SK-N-SH treated with all-trans-retinoic acid at 6 μM for 48 hours (cell line): ENCODE measurements around the gene KNCN.

Source experiments
- ATAC-seq: fragments of 200-7000 bp; cut with Tn5 transposase; 3 replicates; pipeline ENCODE4 v1.9.1; 2020; ENCODE audit warnings: mild to moderate bottlenecking, moderate library complexity
- ARNTL ChIP-seq: fragments of 450-650 bp; formaldehyde crosslinking; IDR thresholded peaks from 2 replicates; pipeline ENCODE4 v1.5.0; 2020; ENCODE audit warnings: low read depth, mild to moderate bottlenecking, moderate library complexity, borderline replicate concordance
- BACH2 ChIP-seq: fragments of 250-450 bp; sonication (Bioruptor Pico); IDR thresholded peaks from 2 replicates; pipeline ENCODE4 v1.9.0; 2021; ENCODE audit warnings: mild to moderate bottlenecking, borderline replicate concordance
- CREB5 ChIP-seq: fragments of 250-450 bp; sonication (Bioruptor Pico); IDR thresholded peaks from 2 replicates; pipeline ENCODE4 v1.5.1; 2020; ENCODE audit warnings: low read depth, mild to moderate bottlenecking, moderate library complexity
- CSDC2 ChIP-seq: fragments of 250-450 bp; sonication (Bioruptor Pico); IDR thresholded peaks from 2 replicates; pipeline ENCODE4 v1.5.0; 2020; ENCODE audit warnings: mild to moderate bottlenecking, moderate library complexity
- CSRNP3 ChIP-seq: fragments of 250-450 bp; sonication (Bioruptor Pico); IDR thresholded peaks from 2 replicates; pipeline ENCODE4 v1.5.1; 2021; ENCODE audit warnings: mild to moderate bottlenecking, moderate library complexity
- ESRRG ChIP-seq: fragments of 250-450 bp; sonication (Bioruptor Pico); IDR thresholded peaks from 2 replicates; pipeline ENCODE4 v1.6.1; 2021; ENCODE audit warnings: mild to moderate bottlenecking
- GLIS3 ChIP-seq: fragments of 250-450 bp; sonication (Bioruptor Pico); IDR thresholded peaks from 2 replicates; pipeline ENCODE4 v1.5.0; 2020; ENCODE audit warnings: mild to moderate bottlenecking, moderate library complexity
- OSR1 ChIP-seq: fragments of 250-450 bp; sonication (Bioruptor Pico); IDR thresholded peaks from 2 replicates; pipeline ENCODE4 v1.8.0; 2022; ENCODE audit warnings: moderate library complexity, mild to moderate bottlenecking, inconsistent platforms
- PATZ1 ChIP-seq: fragments of 250-450 bp; sonication (Bioruptor Pico); IDR thresholded peaks from 2 replicates; pipeline ENCODE4 v1.8.0; 2020; ENCODE audit warnings: mild to moderate bottlenecking, moderate library complexity, borderline replicate concordance
- POU6F1 ChIP-seq: fragments of 250-450 bp; sonication (Bioruptor Pico); IDR thresholded peaks from 2 replicates; pipeline ENCODE4 v1.8.0; 2021; ENCODE audit warnings: low read depth, mild to moderate bottlenecking, moderate library complexity, borderline replicate concordance
- RARB ChIP-seq: fragments of 250-450 bp; sonication (Bioruptor Pico); IDR thresholded peaks from 2 replicates; pipeline ENCODE4 v1.8.0; 2021; ENCODE audit warnings: mild to moderate bottlenecking, moderate library complexity
- TCF4 ChIP-seq: fragments of 250-450 bp; sonication (Bioruptor Pico); IDR thresholded peaks from 2 replicates; pipeline ENCODE4 v1.8.0; 2021; ENCODE audit warnings: mild to moderate bottlenecking, moderate library complexity, borderline replicate concordance
- TOX ChIP-seq: fragments of 250-450 bp; sonication (Bioruptor Pico); IDR thresholded peaks from 2 replicates; pipeline ENCODE4 v1.8.0; 2021; ENCODE audit warnings: mild to moderate bottlenecking, moderate library complexity, borderline replicate concordance
- TSHZ2 ChIP-seq: fragments of 250-450 bp; sonication (Bioruptor Pico); IDR thresholded peaks from 2 replicates; pipeline ENCODE4 v1.5.0; 2020; ENCODE audit warnings: mild to moderate bottlenecking, moderate library complexity
- ZC3H10 ChIP-seq: fragments of 250-450 bp; sonication (Bioruptor Pico); IDR thresholded peaks from 2 replicates; pipeline ENCODE4 v1.5.1; 2021; ENCODE audit warnings: mild to moderate bottlenecking, moderate library complexity
- ZFP3 ChIP-seq: fragments of 250-450 bp; sonication (Bioruptor Pico); IDR thresholded peaks from 2 replicates; pipeline ENCODE4 v1.5.0; 2020; ENCODE audit warnings: mild to moderate bottlenecking, moderate library complexity
- ZFP30 ChIP-seq: fragments of 450-650 bp; formaldehyde crosslinking; IDR thresholded peaks from 2 replicates; pipeline ENCODE4 v1.5.0; 2022; ENCODE audit warnings: mild to moderate bottlenecking, moderate library complexity
- ZNF565 ChIP-seq: fragments of 450-650 bp; formaldehyde crosslinking; conservative IDR thresholded peaks from 2 replicates; pipeline ENCODE4 v1.5.0; 2020; ENCODE audit warnings: low read depth, mild to moderate bottlenecking, moderate library complexity
- ZNF70 ChIP-seq: fragments of 450-650 bp; formaldehyde crosslinking; IDR thresholded peaks from 2 replicates; pipeline ENCODE4 v1.5.0; 2020; ENCODE audit warnings: mild to moderate bottlenecking, moderate library complexity
- ZNF8 ChIP-seq: fragments of 450-650 bp; formaldehyde crosslinking; IDR thresholded peaks from 2 replicates; pipeline ENCODE4 v1.5.0; 2020; ENCODE audit warnings: mild to moderate bottlenecking, moderate library complexity

Gene KNCN

GRCh38 chr1:46539972-46540371, 11.5 kb downstream of the KNCN start (continued):
- no peak for TF ChIP-seq POU6F1 (CRISPR knock-in tag)
- no peak for TF ChIP-seq ZC3H10
- no peak for TF ChIP-seq ZNF8
- no peak for TF ChIP-seq CSRNP3 (CRISPR knock-in tag)
- TF ChIP-seq ZFP3 = no peak
- TF ChIP-seq ARNTL (CRISPR knock-in tag) = no peak
- TF ChIP-seq RARB (CRISPR knock-in tag) = no peak
- TF ChIP-seq CSDC2 (CRISPR knock-in tag) = no peak
- no peak for TF ChIP-seq GLIS3 (CRISPR knock-in tag)
- TF ChIP-seq, all 23 proteins: peak for 0

- ATAC-seq = no peak
- no peak for TF ChIP-seq ZFP30 (CRISPR knock-in tag)
- no peak for TF ChIP-seq OSR1 (CRISPR knock-in tag)
- TF ChIP-seq TSHZ2 = no peak
- TF ChIP-seq CSRNP3 (CRISPR knock-in tag) = no peak
Measured at GRCh38 chr1:46538147-46538546, 13.3 kb downstream of the KNCN start.

GRCh38 chr1:46537651-46538050, 13.8 kb downstream of the KNCN start:
- ATAC-seq = no peak
- no peak for TF ChIP-seq TCF4
- no peak for TF ChIP-seq ZNF565 (CRISPR knock-in tag)
- no peak for TF ChIP-seq TOX (CRISPR knock-in tag)
- no peak for TF ChIP-seq ZC3H10
- no peak for TF ChIP-seq ZNF70
- TF ChIP-seq TSHZ2 = no peak
- TF ChIP-seq ZFP3 = no peak
- TF ChIP-seq RARB (CRISPR knock-in tag) = no peak
- no peak for TF ChIP-seq CSDC2 (CRISPR knock-in tag)
- TF ChIP-seq CSRNP3 (CRISPR knock-in tag) = no peak
- TF ChIP-seq BACH2 = no peak
- no peak for TF ChIP-seq ARNTL (CRISPR knock-in tag)
- TF ChIP-seq CREB5 (CRISPR knock-in tag) = no peak
- TF ChIP-seq ESRRG (CRISPR knock-in tag) = no peak
- no peak for TF ChIP-seq OSR1 (CRISPR knock-in tag)
- no peak for TF ChIP-seq ZFP30 (CRISPR knock-in tag)
- no peak for TF ChIP-seq PATZ1 (CRISPR knock-in tag)
- no peak for TF ChIP-seq GLIS3 (CRISPR knock-in tag)
- no peak for TF ChIP-seq POU6F1 (CRISPR knock-in tag)
